K562 (cell line): ENCODE data around the gene C19orf85. TPM values are rescaled to one million over a fixed set of nuclear protein-coding genes. Genes with fewer than 3 reads are reported as not detected.

ENCODE experiments used
- SMAD3 ChIP-seq: fragments of 450-650 bp; formaldehyde crosslinking; conservative IDR thresholded peaks from 2 replicates; pipeline ENCODE4 v1.4.0; 2020; ENCODE audit warnings: mild to moderate bottlenecking
- YY1 ChIP-seq, 3 experiments: IDR thresholded peaks; 2 replicates each; pipeline ENCODE4 v1.6.1; 2011; ENCODE audit warnings: low read length in 2 of 3, mild to moderate bottlenecking in 2 of 3, moderate library complexity in 2 of 3, borderline replicate concordance in 1 of 3, control low read depth in 1 of 3, low read depth in 1 of 3; ENCODE audit not compliant: insufficient read depth in 3 of 3, insufficient replicate concordance in 2 of 3, control insufficient read depth in 1 of 3, insufficient read length in 1 of 3; ENCODE audit errors: extremely low read depth in 1 of 3
- ZNF124 ChIP-seq: sonication (generic); formaldehyde crosslinking; IDR thresholded peaks from 2 replicates; pipeline ENCODE4 v1.8.1; 2022; ENCODE audit warnings: missing genetic modification reagents
- polyA plus RNA-seq, 8 experiments: library from polyadenylated mRNA; depleted of rRNA in 4 of 8; stranded (reverse) in 5 of 8; unstranded in 3 of 8; fragments of >200 nt; fragmentation: Nextera tagmentation in 2 of 8; fragmentation: Illumina TruSeq in 1 of 8; extraction: Ambion mirVana in 2 of 8; extraction: Trizol in 1 of 8; gene quantifications; 2 replicates each; pipeline versions ENCODE4 v1.2.1 to v1.2.3, GENCODE V29; 2011 to 2014; ENCODE audit warnings: inconsistent platforms in 1 of 8, missing spikeins in 1 of 8
- total RNA-seq, 7 experiments: library from RNA; depleted of rRNA in 6 of 7; stranded (reverse); fragments of >200 nt in 6 of 7; fragmentation: Illumina TruSeq in 2 of 7; extraction: Trizol in 2 of 7; gene quantifications; 2 replicates each; pipeline versions ENCODE4 v1.2.1 to v1.2.3, GENCODE V29; 2011 to 2021; ENCODE audit warnings: low replicate concordance in 1 of 7
- TF ChIP-seq, protein P1 (sequence below), 2 experiments: fragments of 450-650 bp; IDR thresholded peaks; 2 replicates each; pipeline ENCODE4 v1.6.1; 2016; ENCODE audit warnings: mild to moderate bottlenecking in 2 of 2, borderline replicate concordance in 1 of 2, low read depth in 1 of 2, moderate library complexity in 1 of 2
- TF ChIP-seq, protein P2 (sequence below): fragments of 450-650 bp; IDR thresholded peaks from 2 replicates; pipeline ENCODE4 v1.6.1; 2017; ENCODE audit warnings: antibody characterized with exemption
- TF ChIP-seq, protein P3 (sequence below): sonication (generic); formaldehyde crosslinking; IDR thresholded peaks from 2 replicates; pipeline ENCODE4 v1.9.0; 2022; ENCODE audit warnings: mild to moderate bottlenecking, missing genetic modification reagents
- TF ChIP-seq, protein P4 (sequence below): fragments of 450-650 bp; conservative IDR thresholded peaks from 2 replicates; pipeline ENCODE4 v1.6.1; 2016; ENCODE audit warnings: missing genetic modification characterization, low read depth, mild to moderate bottlenecking, missing compliant biosample characterization, moderate library complexity
- TF ChIP-seq, protein P5 (sequence below): fragments of 250-450 bp; sonication (Bioruptor Pico); IDR thresholded peaks from 2 replicates; pipeline ENCODE4 v1.5.0; 2021
- TF ChIP-seq, protein P6 (sequence below): fragments of 250-450 bp; sonication (Bioruptor Pico); IDR thresholded peaks from 2 replicates; pipeline ENCODE4 v1.4.0; 2020; ENCODE audit warnings: borderline replicate concordance

The C19orf85 gene
- total and polyA plus RNA-seq, 9 of the 15 experiments (the other 6 are each of a cell fraction or from before 2014, with no cell fraction given): not detected

DNA sequence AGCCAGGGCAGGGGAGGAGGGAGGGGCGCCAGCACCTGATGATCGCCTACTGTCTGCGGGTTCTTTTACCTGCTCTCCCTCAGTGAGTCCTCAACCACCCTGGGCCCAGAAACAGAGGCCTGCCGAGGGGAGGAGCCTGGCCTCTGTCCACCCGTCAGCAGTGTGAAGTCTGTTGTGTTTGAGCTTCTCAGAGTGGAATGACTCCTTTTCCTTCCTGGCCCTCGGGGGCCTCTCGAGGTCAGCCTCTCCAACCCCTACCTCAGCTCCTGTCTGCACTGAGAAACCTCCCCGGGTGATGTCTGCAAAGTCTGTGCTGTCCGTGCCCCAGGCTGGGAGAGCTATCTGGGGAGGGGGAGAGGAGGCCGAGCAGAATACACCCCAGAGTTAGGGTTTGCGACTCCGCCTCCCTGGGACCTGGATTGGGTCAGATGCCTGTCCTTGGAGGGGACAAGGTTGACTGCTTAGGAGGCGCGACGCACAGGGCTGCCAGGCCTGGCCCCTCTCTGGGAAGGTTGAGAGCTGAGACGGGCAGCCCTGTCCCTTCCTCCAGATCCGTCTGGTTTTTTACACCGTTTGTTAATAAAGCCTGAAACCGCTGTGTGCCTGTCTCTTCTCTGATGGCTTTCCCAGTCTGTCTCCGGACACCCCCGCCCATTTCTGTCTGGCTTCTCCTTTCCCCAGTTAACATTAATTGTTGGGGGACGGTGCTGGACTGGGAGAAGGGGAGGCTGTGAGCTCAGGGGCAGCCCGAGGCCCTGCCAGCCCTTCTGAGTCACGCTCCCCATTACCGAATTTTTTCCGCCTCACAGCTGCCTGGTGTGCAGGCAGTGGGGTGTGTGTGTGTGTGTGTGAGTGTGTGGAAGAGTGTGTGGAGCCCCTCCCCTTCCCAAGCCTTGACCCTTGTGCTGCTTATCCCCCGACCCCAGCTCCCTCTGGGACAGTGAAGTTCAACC lies 22.7 kb upstream of the C19orf85 start (continued):
- TF ChIP-seq YY1 (IDR thresholded peaks at IDR 0.05; ENCODE audit: borderline replicate concordance in 1 of 3, control insufficient read depth in 1 of 3, extremely low read depth in 1 of 3, insufficient read depth in 3 of 3, insufficient read length in 1 of 3, insufficient replicate concordance in 2 of 3, low read depth in 1 of 3, low read length in 2 of 3) (no peak), ZNF124 (CRISPR knock-in tag) (no peak), SMAD3 (CRISPR knock-in tag) (no peak)
- TF ChIP-seq, protein P1, sequence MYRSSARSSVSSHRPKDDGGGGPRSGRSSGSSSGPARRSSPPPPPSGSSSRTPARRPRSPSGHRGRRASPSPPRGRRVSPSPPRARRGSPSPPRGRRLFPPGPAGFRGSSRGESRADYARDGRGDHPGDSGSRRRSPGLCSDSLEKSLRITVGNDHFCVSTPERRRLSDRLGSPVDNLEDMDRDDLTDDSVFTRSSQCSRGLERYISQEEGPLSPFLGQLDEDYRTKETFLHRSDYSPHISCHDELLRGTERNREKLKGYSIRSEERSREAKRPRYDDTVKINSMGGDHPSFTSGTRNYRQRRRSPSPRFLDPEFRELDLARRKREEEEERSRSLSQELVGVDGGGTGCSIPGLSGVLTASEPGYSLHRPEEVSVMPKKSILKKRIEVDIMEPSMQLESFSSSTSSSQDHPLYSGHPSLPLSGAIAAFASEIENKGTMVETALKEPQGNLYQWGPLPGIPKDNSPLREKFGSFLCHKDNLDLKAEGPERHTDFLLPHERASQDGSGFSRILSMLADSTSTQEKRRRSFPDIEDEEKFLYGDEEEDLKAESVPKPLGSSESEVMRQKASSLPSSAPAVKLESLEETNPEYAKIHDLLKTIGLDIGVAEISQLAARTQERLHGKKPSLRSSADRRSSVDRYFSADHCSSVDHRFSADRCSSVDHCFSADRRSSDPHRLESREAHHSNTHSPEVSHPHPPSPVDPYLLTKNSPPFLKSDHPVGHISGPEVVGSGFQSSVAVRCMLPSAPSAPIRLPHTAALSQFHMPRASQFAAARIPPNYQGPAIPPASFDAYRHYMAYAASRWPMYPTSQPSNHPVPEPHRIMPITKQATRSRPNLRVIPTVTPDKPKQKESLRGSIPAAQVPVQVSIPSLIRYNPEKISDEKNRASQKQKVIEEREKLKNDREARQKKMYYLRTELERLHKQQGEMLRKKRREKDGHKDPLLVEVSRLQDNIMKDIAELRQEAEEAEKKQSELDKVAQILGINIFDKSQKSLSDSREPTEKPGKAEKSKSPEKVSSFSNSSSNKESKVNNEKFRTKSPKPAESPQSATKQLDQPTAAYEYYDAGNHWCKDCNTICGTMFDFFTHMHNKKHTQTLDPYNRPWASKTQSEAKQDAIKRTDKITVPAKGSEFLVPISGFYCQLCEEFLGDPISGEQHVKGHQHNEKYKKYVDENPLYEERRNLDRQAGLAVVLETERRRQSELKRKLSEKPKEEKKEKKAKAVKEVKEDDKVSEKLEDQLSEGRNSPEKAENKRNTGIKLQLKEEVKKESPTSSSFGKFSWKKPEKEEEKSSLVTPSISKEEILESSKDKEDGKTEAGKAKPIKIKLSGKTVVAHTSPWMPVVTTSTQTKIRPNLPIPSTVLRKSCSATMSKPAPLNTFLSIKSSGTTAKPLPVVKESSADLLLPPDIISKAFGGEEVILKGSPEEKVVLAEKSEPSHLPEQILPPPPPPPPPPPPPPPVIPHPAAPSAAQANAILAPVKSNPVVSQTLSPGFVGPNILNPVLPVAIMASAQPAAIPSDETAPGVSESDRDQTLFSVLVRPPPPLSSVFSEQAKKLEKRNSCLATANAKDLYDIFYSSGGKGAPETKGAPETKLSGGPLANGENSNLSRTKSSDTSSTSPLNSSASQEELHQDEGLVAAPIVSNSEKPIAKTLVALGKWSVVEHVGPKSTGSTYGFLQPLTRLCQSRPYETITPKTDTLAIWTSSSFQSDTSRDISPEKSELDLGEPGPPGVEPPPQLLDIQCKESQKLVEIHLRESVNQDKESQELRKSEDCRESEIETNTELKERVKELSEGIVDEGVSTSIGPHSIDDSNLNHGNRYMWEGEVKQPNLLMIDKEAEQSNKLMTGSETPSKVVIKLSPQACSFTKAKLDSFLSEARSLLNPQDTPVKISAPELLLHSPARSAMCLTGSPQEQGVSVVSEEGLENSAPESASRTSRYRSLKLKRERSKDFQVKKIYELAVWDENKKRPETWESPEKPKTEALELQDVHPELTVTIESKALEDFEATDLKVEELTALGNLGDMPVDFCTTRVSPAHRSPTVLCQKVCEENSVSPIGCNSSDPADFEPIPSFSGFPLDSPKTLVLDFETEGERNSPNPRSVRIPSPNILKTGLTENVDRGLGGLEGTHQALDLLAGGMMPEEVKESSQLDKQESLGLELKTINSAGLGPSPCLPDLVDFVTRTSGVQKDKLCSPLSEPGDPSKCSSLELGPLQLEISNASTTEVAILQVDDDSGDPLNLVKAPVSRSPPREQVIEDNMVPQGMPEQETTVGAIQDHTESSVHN (IDR thresholded peaks at IDR 0.05; ENCODE audit: borderline replicate concordance in 1 of 2, low read depth in 1 of 2): no peak
- TF ChIP-seq, protein P2, sequence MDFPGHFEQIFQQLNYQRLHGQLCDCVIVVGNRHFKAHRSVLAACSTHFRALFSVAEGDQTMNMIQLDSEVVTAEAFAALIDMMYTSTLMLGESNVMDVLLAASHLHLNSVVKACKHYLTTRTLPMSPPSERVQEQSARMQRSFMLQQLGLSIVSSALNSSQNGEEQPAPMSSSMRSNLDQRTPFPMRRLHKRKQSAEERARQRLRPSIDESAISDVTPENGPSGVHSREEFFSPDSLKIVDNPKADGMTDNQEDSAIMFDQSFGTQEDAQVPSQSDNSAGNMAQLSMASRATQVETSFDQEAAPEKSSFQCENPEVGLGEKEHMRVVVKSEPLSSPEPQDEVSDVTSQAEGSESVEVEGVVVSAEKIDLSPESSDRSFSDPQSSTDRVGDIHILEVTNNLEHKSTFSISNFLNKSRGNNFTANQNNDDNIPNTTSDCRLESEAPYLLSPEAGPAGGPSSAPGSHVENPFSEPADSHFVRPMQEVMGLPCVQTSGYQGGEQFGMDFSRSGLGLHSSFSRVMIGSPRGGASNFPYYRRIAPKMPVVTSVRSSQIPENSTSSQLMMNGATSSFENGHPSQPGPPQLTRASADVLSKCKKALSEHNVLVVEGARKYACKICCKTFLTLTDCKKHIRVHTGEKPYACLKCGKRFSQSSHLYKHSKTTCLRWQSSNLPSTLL: no peak
- TF ChIP-seq, protein P3, sequence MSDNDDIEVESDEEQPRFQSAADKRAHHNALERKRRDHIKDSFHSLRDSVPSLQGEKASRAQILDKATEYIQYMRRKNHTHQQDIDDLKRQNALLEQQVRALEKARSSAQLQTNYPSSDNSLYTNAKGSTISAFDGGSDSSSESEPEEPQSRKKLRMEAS (CRISPR knock-in tag): peak; percentile 48; the same call in 1 of the 2 replicates
- TF ChIP-seq, protein P4, sequence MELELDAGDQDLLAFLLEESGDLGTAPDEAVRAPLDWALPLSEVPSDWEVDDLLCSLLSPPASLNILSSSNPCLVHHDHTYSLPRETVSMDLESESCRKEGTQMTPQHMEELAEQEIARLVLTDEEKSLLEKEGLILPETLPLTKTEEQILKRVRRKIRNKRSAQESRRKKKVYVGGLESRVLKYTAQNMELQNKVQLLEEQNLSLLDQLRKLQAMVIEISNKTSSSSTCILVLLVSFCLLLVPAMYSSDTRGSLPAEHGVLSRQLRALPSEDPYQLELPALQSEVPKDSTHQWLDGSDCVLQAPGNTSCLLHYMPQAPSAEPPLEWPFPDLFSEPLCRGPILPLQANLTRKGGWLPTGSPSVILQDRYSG (tag): no peak
- TF ChIP-seq, protein P5, sequence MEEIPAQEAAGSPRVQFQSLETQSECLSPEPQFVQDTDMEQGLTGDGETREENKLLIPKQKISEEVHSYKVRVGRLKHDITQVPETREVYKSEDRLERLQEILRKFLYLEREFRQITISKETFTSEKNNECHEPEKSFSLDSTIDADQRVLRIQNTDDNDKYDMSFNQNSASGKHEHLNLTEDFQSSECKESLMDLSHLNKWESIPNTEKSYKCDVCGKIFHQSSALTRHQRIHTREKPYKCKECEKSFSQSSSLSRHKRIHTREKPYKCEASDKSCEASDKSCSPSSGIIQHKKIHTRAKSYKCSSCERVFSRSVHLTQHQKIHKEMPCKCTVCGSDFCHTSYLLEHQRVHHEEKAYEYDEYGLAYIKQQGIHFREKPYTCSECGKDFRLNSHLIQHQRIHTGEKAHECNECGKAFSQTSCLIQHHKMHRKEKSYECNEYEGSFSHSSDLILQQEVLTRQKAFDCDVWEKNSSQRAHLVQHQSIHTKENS (CRISPR knock-in tag): no peak
- TF ChIP-seq, protein P6, sequence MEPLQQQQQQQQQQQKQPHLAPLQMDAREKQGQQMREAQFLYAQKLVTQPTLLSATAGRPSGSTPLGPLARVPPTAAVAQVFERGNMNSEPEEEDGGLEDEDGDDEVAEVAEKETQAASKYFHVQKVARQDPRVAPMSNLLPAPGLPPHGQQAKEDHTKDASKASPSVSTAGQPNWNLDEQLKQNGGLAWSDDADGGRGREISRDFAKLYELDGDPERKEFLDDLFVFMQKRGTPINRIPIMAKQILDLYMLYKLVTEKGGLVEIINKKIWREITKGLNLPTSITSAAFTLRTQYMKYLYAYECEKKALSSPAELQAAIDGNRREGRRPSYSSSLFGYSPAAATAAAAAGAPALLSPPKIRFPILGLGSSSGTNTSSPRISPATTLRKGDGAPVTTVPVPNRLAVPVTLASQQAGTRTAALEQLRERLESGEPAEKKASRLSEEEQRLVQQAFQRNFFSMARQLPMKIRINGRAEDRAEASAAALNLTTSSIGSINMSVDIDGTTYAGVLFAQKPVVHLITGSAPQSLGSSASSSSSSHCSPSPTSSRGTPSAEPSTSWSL: no peak
